Occipital lobe (tissue), 2 donors: ENCODE results near the gene ANKRD27. TPM values are rescaled to one million over a fixed set of nuclear protein-coding genes. Genes with fewer than 3 reads are reported as not detected.
"Not testable (repeated sequence)": the region's sequence is repeated elsewhere in the genome, so short reads cannot be mapped to it uniquely, and the experiment has no call there.

Experiments used
- DNase-seq: peaks from one replicate; lab custom pipeline; 2025; lab: John Stamatoyannopoulos, UW
- total RNA-seq: library from RNA; depleted of rRNA; stranded (reverse); fragments of >200 nt; gene quantifications from one replicate; pipeline ENCODE4 v1.2.3, GENCODE V29; 2014

Gene ANKRD27
- 43.0 TPM for total RNA-seq

- peak; percentile 97 for DNase-seq
These were observed at the start of gene ANKRD27 for GRCh38 chr19:32674931-32675719. TSS of gene ANKRD27 (minus strand) at chr19:32675180. CDS start at chr19:32659015, 16,165 bp downstream.

GRCh38 chr19:32720936-32721250, 45.9 kb upstream of the ANKRD27 start:
- no peak for DNase-seq

- no peak for DNase-seq
These were observed 45.4 kb upstream of the ANKRD27 start for GRCh38 chr19:32720216-32720935.

- DNase-seq = no peak
These were observed 44.7 kb upstream of the ANKRD27 start, which contains the start of gene TDRD12 for GRCh38 chr19:32719611-32720059. TSS of gene TDRD12 (plus strand) at chr19:32719767. CDS start at chr19:32720073, 306 bp downstream.

GRCh38 chr19:32718286-32718685, 43.3 kb upstream of the ANKRD27 start:
- DNase-seq = no peak

- no peak for DNase-seq
These were observed 42.5 kb upstream of the ANKRD27 start for GRCh38 chr19:32717496-32717895.

- not testable (repeated sequence) for DNase-seq
These were observed 41.2 kb upstream of the ANKRD27 start for GRCh38 chr19:32716203-32716602.

GRCh38 chr19:32711747-32712146, 36.8 kb upstream of the ANKRD27 start:
- no peak for DNase-seq

- no peak for DNase-seq
These were observed 34.1 kb upstream of the ANKRD27 start for GRCh38 chr19:32709032-32709431.

- no peak for DNase-seq
These were observed 33.5 kb upstream of the ANKRD27 start for GRCh38 chr19:32708457-32708856.

GRCh38 chr19:32704006-32704405, 29.0 kb upstream of the ANKRD27 start:
- not testable (repeated sequence) for DNase-seq

- no peak for DNase-seq
These were observed 27.0 kb upstream of the ANKRD27 start for GRCh38 chr19:32702010-32702409.

- not testable (repeated sequence) for DNase-seq
These were observed 25.1 kb upstream of the ANKRD27 start for GRCh38 chr19:32700129-32700528.

- DNase-seq = not testable (repeated sequence)
These were observed 21.8 kb upstream of the ANKRD27 start for GRCh38 chr19:32696771-32697170.

- not testable (repeated sequence) for DNase-seq
These were observed 20.5 kb upstream of the ANKRD27 start for GRCh38 chr19:32695506-32695905.

- not testable (repeated sequence) for DNase-seq
These were observed 19.9 kb upstream of the ANKRD27 start for GRCh38 chr19:32694851-32695250.

- not testable (repeated sequence) for DNase-seq
These were observed 19.3 kb upstream of the ANKRD27 start for GRCh38 chr19:32694316-32694715.

- DNase-seq = not testable (repeated sequence)
These were observed 18.4 kb upstream of the ANKRD27 start for GRCh38 chr19:32693151-32694108.

GRCh38 chr19:32692727-32693061, 17.7 kb upstream of the ANKRD27 start:
- DNase-seq = no peak

- peak; percentile 47 for DNase-seq
These were observed 17.2 kb upstream of the ANKRD27 start for GRCh38 chr19:32691952-32692726.
